Left kidney (tissue), 2 donors: ENCODE data around the gene ACOXL. TPM values are rescaled to one million over a fixed set of nuclear protein-coding genes. Genes with fewer than 3 reads are reported as not detected.

Experiments
- DNase-seq: peaks from one replicate; pipeline ENCODE4 v3.0.0-alpha.2; 2013
- polyA plus RNA-seq: library from polyadenylated mRNA; unstranded; fragments of 120-200 nt; gene quantifications from one replicate; pipeline ENCODE4 v1.2.1, GENCODE V29; 2013; ENCODE audit not compliant: insufficient read length

The ACOXL gene
- polyA plus RNA-seq, 1 donor = 1.1 TPM

DNA sequence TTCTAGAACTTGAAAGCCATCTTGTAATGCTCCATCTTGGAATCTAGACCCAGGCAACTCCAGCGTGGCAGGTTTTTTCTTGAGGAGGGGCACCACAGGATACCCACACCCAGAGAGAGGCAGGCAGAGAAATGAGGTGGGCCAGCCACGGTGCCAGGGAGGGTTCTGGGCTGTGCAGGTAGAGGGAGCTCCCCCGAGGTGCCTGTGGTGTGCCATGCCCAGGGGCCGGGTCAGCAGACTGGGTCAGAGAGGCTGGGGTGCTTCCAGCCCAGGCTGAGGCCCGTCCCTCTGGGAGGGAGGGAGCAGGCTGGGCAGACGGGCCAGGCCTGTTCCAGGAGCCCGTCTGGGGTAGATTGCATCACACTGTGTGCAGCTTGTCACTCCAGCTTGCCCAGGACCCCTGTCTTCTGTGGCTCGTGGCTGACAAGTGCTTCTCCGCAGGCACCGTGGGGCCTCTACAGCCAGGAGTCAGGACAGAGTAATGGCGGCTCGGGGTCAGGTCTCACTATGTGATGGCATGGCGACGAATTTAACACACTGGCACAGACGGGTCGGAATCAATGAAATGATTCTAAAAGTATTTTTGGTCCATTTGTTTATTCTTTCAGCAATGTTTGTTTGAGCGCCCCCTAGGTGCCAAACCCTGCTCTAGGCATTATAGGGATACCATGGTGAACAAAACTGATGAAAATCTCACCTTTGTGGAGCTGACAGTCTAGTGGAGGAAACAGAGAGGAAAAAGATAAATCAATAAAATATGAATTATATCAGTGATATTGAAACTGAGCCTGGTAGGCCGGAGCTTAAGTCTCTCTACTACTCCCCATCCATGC lies 144.0 kb downstream of the ACOXL start:
- DNase-seq = no peak

DNA sequence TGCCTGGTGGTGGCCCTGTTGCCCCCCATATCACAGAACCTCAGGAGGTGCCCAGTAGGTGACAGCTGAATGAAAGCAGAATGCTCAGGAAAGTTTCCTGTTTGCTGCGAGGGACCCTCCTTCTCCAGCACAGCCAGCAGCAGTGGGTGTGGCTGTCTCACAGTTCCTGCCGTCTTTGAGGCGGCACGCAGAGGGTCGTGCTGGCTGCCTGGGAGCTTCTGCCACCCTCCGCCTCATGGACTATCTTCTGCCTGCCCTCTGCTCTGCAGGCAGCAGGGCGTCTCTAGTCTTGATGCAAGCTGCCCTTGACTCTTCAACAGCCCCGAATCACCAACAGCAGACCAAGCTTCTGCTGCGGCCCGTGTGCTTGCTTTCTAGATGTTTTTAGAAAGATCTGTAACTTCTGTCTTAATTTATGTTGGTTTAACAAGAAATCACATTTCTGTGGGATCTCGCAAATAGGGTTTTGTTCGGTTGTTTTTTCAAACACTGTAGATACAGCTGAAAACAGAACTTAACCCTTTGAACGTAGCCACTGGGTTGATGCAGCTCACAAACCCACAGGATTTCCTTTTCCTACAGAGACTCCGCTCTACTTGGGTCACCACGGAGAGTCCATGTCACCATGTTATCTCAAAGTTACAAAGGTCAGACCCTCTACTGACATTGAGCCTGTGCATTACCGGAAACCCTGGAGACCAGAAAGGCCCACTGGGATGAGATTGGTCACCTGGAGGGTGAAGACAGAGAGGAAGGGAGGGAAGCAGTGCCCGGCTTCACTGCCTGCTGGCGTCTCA lies 144.9 kb downstream of the ACOXL start:
- no peak for DNase-seq

DNA sequence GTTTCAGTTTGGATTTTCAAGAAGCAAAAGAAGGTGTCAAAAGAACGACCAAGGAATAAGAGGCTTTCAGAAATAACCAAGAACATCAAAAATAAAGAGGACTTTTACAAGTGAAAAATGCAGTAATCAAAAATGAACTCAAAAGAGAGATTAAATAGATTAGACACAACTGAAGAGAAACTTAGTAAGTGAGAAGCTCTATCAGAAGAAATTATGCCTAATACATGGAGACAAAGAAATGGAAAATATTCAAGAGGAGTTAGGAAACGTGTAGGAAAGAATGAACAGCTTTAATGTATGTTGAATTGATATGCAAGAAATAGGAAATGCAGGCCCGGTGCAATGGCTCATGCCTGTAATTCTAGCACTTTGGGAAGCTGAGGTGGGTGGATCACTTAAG lies 145.8 kb downstream of the ACOXL start:
- no peak for DNase-seq

DNA sequence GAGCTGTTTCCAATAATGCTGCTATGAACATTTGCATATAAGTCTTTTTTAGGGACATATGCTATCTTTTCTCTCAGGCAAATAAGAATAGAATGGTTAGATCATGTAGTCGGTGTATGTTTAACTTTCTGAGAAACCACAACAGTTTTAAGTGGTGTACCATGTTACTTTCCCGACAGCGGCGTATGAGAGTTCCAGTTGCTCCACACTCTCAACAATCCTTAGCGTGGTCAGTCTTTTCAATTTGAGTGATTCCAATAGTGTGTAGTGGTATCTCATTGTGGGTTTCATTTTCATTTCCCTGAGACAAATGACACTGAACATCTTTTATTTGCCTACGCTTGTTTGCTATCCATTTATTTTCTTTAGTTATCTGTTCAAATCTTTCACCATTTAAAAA lies 149.5 kb downstream of the ACOXL start:
- no peak for DNase-seq

DNA sequence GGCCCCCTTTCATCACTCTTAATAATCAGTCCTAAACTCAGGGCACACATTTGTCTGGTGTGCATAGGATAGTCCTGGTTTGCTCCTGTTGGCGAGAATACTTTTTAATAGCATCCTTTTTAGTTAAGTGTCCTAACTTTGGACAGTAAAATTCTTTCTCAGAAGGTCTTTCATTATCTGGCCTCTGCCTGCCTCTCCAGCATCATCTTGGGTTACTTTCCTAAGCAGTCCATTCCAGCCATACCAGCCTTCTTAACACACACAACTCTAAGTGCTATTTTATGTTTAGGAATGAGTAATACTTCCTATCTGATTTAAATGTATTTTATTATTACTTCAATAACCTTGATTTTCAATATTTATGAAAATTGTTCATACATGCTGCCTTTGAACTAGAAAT lies 151.0 kb downstream of the ACOXL start:
- no peak for DNase-seq

DNA sequence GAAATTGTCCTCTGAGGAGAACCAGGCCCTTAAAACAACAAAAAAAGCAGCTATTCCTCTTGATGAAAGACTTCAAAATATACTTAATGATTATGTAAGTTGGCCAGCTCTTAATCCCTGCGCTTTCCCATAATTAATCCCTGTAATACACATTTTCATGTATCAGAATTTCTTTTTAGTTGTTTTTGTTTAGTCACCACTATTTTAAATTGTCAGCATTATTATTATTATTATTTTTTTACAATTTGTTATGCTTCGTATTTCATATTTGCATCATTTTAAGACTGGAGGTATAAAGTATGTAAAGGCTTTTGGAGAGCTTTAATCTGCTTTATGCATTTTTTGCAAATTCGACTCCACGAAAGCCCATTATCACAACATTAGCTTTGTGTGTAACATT lies 152.9 kb downstream of the ACOXL start:
- DNase-seq = no peak

DNA sequence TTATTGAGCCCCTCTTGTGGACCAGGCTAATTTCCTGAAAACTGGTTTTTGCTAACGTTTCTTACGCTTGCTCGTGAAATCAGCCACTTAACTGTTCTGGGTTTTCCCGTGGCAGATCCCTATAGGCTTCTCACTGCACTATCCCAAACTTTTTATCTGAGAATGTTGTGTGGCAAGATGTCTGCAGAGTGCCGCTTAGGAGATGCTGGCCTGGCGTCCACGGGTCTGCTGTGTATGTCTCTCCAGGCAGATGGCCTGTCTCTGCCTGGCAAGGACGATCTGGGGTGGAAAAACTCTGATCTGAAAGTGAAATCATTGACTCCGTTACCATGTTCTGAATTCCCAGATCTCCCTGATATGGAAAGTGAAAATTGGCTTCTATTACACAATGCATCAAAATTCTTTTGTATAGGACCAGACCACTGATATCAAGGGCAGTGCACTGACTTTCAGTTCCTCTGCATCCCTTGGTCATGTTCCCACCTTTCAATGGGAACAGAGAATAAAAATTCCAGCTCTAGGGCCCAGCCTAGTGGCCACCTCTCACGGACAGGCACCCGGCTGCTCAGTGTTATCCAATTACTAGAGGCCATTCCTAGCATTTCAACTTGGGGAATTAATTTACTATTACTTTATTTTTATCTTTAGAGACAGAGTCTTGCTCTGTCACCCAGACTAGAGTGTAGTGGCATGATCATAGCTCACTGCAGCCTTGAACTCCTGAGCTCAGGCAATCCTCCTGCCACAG lies 154.6 kb downstream of the ACOXL start:
- no peak for DNase-seq

DNA sequence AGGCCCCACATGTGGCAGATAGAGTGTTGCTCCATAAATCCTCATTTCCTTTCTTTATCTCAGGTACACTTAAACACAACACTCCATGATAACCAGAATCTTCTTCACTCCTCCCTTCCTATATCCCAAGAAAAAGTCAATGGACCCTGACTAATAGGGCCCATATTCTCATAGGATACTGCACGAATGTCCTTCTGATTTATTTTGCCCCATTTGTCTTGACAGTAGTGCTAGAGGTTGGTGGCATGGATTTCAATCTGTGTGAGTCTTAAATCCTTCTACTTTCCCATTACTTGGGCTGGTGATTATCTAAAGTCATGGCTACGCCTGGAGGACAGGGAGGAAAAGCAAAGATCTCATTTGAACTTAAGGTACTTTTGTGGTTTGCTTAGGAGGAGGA lies 156.0 kb downstream of the ACOXL start:
- DNase-seq = peak; percentile 62

DNA sequence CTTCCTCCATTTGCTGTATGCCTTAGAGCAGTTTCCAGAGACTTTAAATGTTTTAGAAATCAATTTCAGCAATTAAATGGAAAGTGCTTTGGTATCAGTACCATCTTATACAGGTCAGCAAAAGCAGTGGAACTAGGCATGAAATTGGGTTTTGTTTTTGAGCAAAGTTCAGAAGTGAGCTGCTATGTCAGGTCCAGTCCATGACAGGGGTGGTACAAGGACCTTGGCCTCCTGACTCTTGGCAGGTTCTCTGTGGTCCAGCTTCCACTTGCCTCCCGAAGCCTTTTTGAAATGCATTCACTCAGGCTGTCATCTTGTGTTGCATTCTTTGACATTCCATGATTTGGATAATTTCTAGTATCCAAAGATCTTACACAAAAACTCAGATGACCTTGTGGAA lies 159.3 kb downstream of the ACOXL start:
- no peak for DNase-seq

DNA sequence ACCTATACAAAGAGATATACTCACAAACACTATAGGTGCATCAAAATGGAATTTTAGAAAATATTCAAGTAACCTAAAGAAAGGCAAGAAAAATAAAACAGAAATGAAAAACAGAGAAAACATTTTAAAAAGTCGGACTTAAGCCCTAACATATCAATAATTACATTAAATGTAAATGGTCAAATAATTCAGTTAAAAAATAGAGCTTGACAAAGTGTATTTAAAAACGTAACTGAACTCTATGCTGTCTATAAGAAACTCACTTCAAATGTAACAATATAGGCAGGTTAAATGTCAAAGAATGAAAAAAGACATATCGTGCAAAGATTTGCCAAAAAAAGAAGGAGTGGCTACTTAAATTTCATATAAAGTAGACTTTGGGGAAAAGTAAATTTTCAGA lies 163.9 kb downstream of the ACOXL start:
- DNase-seq = no peak

DNA sequence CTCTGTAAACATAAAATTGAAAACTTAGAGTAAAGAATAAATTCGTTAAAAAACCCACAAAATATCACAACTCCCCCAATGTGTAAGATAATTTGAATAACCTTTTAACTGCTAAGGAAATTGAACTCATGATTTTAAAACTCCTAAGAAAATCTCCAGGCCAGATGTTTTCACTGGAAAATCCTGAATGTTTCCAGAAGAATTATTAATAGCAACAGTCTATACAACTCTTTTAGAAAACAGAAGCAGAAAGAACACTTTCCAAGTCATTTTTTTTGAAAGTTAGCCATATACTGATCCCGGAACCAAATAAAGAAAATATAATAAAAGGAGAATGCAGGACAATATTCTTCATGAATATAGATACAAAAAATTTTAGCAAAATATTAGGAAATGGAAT lies 165.6 kb downstream of the ACOXL start:
- DNase-seq = no peak

DNA sequence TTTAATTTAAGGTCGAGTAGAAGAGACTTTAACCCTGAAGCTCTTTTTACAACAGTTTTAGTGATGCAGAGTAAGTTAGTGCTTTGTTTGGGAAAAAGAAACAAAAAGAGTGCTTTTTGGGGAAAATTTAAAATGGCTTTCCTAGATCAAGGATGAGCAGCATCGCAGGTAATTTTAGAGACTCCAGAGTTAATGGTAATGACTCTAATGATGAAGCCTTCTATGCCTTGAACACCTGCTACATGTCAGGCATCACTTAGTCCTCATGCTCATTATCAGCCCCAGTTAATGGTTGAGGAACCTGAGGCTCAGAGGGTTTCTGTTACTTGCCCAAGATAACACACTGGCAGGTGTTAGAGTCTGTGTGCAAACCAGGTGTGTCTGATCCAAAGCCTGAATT lies 167.8 kb downstream of the ACOXL start:
- no peak for DNase-seq

DNA sequence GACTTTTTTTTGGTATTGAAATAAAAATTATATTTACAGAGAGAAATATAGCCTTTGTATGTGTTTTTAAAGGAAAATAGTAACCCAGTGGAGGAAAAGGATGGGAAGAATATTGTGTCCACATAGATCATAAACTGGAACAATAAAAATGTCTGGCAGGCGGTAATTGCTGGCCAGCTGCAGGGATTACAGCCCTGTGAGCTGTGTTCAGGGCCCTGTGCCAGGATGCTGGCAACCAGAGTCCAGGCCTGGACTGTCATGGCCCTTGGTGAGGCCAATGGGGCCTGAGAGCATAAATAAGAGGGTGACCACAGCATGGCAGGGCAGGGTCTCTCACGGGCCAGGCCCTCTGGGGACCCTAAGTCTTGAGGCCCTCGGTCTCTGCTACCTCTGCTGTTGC lies 171.2 kb downstream of the ACOXL start:
- no peak for DNase-seq

DNA sequence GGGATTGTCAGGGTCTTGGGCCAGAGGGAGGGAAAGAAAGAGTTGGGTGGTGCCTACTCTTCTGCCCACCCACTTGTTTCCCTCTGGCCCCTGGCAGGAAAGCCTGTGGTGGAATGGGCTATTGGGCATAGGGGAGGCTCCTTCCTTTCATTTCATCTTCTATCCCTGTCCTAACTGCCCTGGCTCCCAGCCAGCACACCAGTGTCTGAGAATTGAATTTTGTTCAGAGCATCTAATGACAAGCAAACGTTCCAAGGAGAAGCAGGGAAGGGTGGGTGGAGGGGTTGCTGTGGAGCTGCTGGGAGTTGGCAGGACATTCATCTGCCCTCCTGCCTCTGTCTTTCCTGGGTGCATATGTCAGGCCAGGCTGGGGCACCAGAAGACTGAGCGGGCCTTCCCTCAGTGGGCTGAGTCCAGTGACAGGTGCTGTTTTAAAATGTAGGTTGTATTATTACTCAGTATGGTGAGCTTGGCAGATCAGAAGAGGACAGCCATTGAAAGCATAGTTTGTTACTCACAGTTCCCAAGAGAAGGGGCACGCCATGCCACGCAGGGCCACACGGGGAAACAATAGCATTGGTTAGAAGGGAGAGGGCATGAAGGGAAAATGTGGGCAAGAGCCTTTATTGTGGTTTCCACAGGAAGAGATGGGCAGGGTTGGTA lies 171.9 kb downstream of the ACOXL start:
- no peak for DNase-seq

DNA sequence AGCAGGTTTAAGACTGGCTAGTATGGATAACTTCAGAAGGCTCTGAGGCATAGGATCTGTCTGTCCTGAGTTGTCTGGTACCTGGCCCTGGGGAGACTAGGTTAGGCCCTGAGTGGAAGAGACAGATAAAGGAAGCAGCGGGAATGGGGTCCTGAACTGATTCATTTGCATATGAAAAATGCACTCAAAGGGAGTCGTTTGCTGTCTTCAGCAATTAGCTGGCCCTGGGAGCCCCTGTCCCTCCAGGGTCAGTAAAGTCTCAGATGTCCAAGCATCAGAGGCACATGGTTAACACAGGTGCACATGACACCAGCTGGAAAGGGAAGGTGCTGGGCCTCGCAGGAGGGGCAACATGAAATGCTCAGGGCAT lies 172.4 kb downstream of the ACOXL start:
- no peak for DNase-seq

DNA sequence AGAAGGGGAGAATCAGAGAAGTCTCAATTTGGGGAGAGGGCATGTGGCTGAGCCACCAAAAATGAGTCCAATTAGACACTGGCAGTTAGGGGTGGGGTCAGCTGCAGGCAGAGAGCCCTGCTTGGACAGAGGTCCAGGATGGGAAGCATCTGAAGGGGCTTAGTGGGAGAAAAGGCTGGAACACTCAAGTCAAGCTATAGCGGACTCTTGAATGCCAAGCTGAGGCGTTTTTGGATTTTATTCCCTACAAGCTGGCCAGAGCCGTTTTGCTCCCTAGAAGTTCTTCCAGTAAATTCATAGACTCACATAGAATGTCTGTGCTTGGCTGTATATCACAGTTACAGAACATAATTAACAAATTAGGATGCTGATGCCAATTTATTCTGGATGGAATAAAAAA lies 172.8 kb downstream of the ACOXL start:
- DNase-seq = no peak

DNA sequence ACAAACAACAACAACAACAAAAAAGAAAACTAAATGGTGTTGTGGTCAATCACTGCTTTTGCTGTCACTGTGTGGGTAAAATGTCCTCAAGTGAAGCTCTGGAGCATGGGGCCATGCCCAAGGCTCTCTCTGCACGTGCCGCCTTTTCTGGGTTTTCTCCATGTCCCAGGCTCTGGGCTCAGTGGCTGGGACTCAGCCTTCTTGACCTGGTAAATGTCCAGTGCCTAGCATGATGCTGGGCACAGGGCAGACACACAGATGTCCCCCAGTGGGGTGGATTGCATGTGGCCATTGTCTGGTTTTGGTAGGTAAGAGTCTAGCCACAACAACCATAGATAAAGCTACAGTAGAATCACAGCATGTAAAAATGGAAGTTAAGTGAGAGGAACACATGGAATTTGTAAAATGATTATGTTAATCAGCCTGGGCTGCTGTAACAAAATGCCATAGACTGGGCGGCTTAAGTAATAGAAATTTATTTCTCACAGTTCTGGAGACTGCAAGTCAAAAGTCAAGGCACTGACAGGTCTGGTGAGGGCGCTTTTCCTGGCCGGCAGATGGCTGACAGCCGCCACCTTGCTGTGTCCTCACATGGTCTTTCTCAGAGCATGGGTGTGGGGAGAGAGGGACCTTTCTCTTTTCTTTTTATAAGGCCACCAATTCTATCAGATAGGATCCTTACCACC lies 174.4 kb downstream of the ACOXL start:
- DNase-seq = no peak

DNA sequence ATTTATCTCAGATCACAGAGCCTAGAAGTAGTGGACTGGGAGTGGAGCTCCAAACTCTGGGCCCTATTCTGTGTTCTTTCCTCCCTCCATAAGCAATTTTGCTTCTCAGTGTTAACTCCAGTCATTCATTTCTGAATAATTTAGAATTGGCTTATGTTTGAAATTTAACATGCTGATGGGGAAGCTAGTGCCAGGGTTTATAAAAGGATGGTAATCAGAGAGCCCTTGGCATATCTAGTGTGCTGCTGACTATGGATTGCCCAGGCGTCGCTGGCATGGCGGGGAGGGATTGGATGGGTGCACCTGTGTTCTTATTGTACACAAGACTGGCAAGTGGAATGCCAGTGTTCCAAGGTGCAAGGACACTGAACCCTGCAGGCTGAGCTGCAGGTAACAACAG lies 177.1 kb downstream of the ACOXL start:
- no peak for DNase-seq

DNA sequence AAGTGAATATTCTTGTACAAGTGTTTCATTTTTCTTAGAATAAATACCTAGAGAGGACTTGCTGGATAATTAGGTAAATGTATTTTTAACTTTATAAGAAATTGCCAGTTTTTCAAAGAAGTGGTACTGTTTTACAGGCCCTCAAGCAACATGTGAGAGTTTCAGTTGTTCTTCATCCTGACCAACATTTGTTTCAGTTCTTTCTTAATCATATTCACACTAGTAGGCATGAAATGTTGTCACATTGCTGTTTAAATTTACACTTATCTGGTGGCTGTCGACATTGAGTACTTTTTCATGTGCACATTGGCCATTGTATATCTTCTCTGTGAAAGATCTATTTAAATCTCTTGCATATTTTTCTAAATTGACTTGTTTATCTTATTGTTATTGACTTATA lies 178.1 kb downstream of the ACOXL start:
- no peak for DNase-seq

DNA sequence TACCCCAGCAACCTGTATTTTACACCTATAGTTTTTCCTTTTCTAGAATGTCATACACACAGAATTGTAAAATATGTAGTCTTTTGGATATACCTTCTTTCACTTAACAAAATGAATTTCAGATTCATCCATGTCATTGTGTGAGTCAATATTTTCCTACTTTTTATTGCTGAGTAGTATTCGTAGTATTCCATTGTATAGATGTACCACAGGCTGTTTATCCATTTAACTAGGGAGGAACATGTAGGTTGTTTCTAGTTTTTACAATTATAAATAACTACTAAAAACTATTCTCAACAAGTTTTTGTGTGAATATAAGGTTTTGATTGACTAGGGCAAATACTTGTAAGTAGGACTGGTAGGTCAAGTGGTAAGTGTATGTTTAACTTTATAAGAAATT lies 187.4 kb downstream of the ACOXL start:
- DNase-seq = no peak

DNA sequence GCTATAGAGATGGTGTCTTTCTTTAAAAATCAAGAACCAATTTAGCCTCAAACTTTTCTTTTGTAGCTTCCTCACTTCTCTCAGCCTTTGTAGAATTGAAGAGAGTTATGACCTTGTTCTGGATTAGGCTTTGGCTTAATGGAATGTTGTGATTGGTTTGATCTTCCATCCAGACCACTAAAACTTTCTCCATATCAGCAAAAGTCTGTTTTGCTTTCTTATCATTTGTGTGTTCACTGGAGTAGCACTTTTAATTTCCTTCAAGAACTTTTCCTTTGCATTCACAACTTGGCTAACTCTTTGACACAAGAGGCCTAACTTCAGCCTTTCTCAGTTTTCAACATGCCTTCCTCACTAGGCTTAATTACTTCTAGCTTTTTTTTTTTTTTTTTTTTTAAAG lies 193.1 kb downstream of the ACOXL start:
- DNase-seq = no peak

DNA sequence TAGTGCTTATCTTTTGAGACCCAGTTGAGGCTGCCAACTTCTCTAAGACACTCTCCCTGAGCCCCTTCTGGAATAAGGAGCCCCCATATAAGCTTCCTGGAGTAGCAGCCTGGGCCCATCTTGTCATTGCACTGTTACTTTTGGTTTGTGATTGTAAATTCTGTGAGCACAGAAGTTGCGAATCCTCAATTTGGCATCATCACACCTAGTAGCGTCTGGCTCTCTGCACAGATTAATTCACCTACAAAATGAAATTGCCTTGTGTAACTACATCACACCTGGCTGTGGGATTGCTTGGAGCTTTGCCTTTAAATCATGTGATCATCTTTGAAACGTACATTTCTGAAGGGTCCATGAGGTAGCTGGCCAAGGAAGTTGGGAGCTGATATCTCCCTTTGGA lies 195.2 kb downstream of the ACOXL start:
- DNase-seq = no peak
